Mucosa of descending colon (tissue), 3 donors: ENCODE results near the gene SDK1. TPM values are rescaled to one million over a fixed set of nuclear protein-coding genes. Genes with fewer than 3 reads are reported as not detected.

Source experiments
- ATAC-seq: fragments of 200-7000 bp; cut with Tn5 transposase; one replicate; pipeline ENCODE4 v1.9.1; 2020; ENCODE audit warnings: mild to moderate bottlenecking, moderate library complexity
- DNase-seq, 3 donors: peaks; one replicate each; pipeline ENCODE4 v3.0.0-alpha.2; 2020
- H3K36me3 ChIP-seq: fragments of 200-600 bp; one replicate; pipeline ENCODE4 v1.8.0; 2021; ENCODE audit warnings: low read depth, mild to moderate bottlenecking
- H3K4me1 ChIP-seq: fragments of 200-600 bp; one replicate; pipeline ENCODE4 v1.8.0; 2021; ENCODE audit warnings: low read depth, mild to moderate bottlenecking
- H3K4me3 ChIP-seq: fragments of 200-600 bp; one replicate; pipeline ENCODE4 v1.8.0; 2021; ENCODE audit warnings: mild to moderate bottlenecking
- H3K9me3 ChIP-seq: fragments of 200-600 bp; one replicate; pipeline ENCODE4 v1.8.0; 2021; ENCODE audit warnings: mild to moderate bottlenecking
- intact Hi-C, 2 donors: fragments of 100-400 bp; cut with DNase I in 1 of 2; cut with micrococcal nuclease in 1 of 2; formaldehyde crosslinking; loops; one replicate each; pipeline versions ENCODE4 v1.11.0 to v1.11.1; 2022; cut with DNase I, micrococcal nuclease
- total RNA-seq, 3 donors: library from RNA; stranded (reverse); fragmentation: NEBNext Ultra II Directional in 2 of 3; extraction: Animal tissue kit (Norgen Biotek cat#: 25700) in 2 of 3; gene quantifications; one replicate each; pipeline versions ENCODE4 v1.2.1 to v1.2.4, GENCODE V29; 2021 to 2023
- TF ChIP-seq, protein P1 (sequence below): fragments of 200-600 bp; IDR thresholded peaks from one replicate; pipeline ENCODE4 v1.8.0; 2022; ENCODE audit warnings: antibody characterized with exemption, mild to moderate bottlenecking
- donor health status: DM: no; HTN: no; CAD: no; lungs with moderate emphysema.
- donor health status: DM: no; HTN: no; CAD: no.
- donor health status: DM: no; HTN: yes; CAD: no.

SDK1 gene
- total RNA-seq, 3 donors from 2014 or later = 2.7 to 20.2 (median 4.2) TPM

DNA sequence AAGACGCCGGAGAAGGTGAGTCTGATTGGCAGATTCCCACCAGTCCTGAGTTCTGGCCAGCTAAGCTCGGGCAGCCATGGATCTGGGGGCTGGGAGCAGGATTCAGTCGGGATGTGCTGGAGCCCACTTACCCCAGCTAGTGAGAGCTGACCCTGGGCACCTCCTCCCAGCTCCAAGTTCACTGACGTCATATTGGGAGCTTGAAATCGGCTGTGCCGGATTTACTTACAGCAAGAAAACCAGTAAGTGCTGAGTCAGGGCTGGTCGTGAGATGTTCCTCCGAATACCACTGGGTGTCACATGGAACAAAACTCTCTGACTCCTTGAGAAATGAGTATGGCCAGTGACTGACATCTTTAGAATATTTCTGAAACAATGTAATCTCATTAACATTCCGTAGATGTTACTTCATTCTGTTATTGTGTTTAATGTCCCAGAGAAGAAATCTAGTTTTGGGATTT, 621.2 kb downstream of the SDK1 start:
- intact Hi-C loops = no loop called here
- no peak overlapping the region for H3K4me3 ChIP-seq
- TF ChIP-seq, protein P1, sequence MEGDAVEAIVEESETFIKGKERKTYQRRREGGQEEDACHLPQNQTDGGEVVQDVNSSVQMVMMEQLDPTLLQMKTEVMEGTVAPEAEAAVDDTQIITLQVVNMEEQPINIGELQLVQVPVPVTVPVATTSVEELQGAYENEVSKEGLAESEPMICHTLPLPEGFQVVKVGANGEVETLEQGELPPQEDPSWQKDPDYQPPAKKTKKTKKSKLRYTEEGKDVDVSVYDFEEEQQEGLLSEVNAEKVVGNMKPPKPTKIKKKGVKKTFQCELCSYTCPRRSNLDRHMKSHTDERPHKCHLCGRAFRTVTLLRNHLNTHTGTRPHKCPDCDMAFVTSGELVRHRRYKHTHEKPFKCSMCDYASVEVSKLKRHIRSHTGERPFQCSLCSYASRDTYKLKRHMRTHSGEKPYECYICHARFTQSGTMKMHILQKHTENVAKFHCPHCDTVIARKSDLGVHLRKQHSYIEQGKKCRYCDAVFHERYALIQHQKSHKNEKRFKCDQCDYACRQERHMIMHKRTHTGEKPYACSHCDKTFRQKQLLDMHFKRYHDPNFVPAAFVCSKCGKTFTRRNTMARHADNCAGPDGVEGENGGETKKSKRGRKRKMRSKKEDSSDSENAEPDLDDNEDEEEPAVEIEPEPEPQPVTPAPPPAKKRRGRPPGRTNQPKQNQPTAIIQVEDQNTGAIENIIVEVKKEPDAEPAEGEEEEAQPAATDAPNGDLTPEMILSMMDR = no peak
- DNase-seq (peak in 1 of 3 donors; percentile 32), ATAC-seq (peak; percentile 31)
- H3K9me3 ChIP-seq = no peaks in the 10 kb centered on the region
- no peaks in the 10 kb centered on the region for H3K4me1 ChIP-seq
- H3K36me3 ChIP-seq = no peaks in the 10 kb centered on the region

DNA sequence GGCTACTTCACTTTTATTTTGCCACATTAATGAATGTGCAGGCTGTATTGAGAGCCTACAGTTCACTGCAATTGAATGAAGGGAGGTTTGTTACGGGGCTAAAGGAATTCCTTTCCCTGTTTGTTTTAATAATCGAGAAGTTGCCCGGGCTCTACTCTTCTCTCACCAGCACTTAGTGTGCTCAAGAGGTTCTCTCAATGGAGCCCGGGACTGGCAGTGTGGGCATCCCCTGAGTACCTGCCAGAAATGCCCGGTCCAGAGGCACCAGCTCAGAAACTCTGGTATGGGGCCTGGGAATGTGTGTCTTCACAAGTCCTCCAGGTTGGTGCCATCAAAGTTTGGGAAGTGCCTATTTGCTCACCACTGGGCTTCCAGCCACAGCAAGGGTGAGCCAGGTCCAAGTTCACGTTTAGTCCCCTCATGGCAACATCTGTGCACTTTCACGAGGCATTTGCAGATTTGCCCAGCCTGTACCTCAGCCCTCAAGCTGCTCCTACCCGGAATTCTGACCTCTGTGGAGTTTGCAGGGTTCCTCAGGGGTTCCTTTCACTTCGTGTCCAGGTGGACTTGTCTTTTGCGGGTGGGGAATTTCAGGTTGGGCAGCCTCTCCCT, 622.4 kb downstream of the SDK1 start:
- H3K9me3 ChIP-seq = no peaks in the 10 kb centered on the region
- no peaks in the 10 kb centered on the region for H3K36me3 ChIP-seq
- ATAC-seq (no peak), DNase-seq (no peak)
- TF ChIP-seq, protein P1 = no peak
- intact Hi-C loops = no loop called here
- H3K4me1 ChIP-seq = no peaks in the 10 kb centered on the region
- H3K4me3 ChIP-seq = no peak overlapping the region

DNA sequence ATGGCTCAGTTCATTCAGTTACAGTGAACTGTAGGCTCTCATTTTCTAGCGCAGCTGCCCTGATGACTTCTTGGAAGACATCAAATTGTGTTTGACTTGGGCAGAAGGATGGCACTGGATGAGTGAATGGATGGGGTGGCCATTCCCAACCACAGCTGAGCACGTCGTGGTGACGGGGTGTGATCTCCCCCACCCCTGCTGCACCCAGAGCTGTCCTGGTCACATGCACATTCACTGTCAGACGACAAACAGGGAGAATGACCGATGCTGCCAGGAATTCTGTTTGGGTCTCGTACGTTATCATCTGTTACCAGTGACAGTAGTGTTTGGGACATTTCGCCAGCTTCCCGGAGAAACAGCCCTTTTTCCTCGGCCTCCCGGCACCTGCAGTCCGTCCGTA, 623.2 kb downstream of the SDK1 start:
- intact Hi-C loops = no loop called here
- TF ChIP-seq, protein P1 = no peak
- H3K36me3 ChIP-seq = no peaks in the 10 kb centered on the region
- no peak for ATAC-seq
- H3K4me3 ChIP-seq = no peak overlapping the region
- DNase-seq = no peak
- no peaks in the 10 kb centered on the region for H3K9me3 ChIP-seq
- H3K4me1 ChIP-seq = no peaks in the 10 kb centered on the region

DNA sequence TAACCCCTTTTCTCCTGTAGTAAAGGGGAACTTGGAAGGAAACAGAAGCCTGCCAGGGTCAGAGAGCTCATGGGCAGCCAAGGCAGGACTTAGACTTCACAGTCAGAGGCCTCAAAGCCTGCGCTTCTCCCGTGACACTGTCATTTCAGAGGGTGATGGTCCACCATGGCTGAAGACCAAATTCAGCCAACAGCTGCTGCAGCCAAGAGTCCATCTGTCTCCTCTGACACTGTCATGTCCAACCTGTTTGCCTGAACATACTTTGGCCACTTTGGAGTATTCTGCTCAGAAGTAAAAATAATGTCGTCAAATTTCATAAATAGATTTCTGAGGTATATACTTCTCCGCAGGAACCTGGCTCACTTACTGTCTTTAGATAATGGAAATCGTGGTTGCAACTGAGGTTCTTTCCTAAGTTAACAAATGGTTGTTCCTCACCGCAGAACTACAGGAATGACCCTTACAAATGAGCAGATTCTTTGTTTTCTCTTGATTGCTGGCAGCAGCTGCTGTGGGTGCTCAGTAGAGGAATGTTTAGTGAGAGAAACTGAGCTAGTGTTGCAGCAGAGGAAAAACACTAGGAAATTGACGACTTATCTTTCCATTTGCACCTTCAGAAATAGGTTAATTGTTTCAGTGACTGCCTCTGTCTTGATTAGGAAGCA, 626.5 kb downstream of the SDK1 start:
- H3K36me3 ChIP-seq = no peaks in the 10 kb centered on the region
- no peak for DNase-seq
- intact Hi-C loops = no loop called here
- ATAC-seq = no peak
- no peaks in the 10 kb centered on the region for H3K4me1 ChIP-seq
- TF ChIP-seq, protein P1 = no peak
- no peak overlapping the region for H3K4me3 ChIP-seq
- no peaks in the 10 kb centered on the region for H3K9me3 ChIP-seq

DNA sequence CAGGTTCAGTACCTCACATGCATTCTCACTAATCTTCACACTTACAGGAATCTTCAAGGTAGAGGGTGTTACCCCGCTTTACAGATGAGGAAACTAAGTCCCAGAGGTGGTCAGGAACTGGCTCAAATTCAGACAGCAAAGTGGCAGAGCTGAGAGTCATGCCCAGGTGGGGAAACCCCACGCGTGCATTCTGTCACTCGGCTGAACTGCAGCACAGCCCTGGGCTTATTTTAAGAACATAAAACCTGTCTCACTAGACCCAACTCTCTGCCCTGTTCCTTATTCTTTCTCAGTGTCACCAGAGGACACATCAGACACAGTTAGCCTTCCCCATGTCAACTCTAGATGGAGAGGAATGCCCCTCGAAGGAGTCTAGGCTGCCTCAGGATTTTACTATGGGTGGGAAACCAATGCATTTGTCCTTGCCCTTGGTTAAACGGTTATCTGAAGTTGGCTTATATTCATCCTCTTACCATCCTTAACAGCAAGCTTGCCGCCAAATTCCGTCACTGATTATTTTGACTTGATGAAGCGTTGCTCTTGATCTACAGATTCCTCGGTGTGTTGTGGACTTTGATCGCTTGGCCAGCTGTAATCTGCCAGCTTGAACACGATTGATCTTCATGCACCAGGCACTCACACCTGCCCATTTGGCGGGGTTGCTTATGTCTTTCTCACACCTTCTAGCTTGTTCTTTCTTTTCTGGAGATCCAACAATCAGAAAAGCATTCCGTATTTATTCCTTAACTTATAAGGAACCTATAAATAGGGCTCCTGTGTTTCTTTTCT, 627.9 kb downstream of the SDK1 start:
- ATAC-seq = no peak
- H3K4me1 ChIP-seq = no peaks in the 10 kb centered on the region
- DNase-seq = peak in 1 of 3 donors; percentile 9
- TF ChIP-seq, protein P1 = no peak
- intact Hi-C loops = no loop called here
- H3K4me3 ChIP-seq = no peak overlapping the region
- H3K36me3 ChIP-seq = no peaks in the 10 kb centered on the region
- H3K9me3 ChIP-seq = no peaks in the 10 kb centered on the region
